Measurements from ENCODE around the gene POU2AF1.

POU2AF1 gene

GRCh38 chr11:111387363-111387762 is 8.3 kb upstream of the POU2AF1 start:
- no peak overlapping the region for H3K27ac ChIP-seq (ENCODE audit: low read length)
- no peaks in the 10 kb centered on the region for H3K27me3 ChIP-seq (replicated peaks; ENCODE audit: insufficient read depth, low read length)
- no peak overlapping the region for H2AFZ ChIP-seq (ENCODE audit: low read length)
- no peak overlapping the region for H3K4me3 ChIP-seq (ENCODE audit: low read length)
- no peaks in the 10 kb centered on the region for H3K36me3 ChIP-seq (replicated peaks; ENCODE audit: insufficient read depth, low read length)
- H3F3A ChIP-seq (ENCODE audit: insufficient read depth, low read length) = no peaks in the 10 kb centered on the region
- H3K4me1 ChIP-seq (ENCODE audit: low read length) = peaks cover 18% of the 10 kb centered on the region
- TF ChIP-seq CTCF (IDR thresholded peaks at IDR 0.05; ENCODE audit: low read length) (no peak), EZH2phosphoT487 (IDR thresholded peaks at IDR 0.05; ENCODE audit: low read length) (no peak), EZH2 (optimal IDR thresholded peaks at IDR 0.05; ENCODE audit: low read depth, low read length) (no peak)
- no peak for DNase-seq
- H3K9ac ChIP-seq (ENCODE audit: low read length) = no peak overlapping the region
- H3K9me2 ChIP-seq (replicated peaks; ENCODE audit: insufficient read depth, low read length) = no peaks in the 10 kb centered on the region
- no peak overlapping the region for H3K4me2 ChIP-seq (ENCODE audit: low read depth, low read length)
- H4K20me1 ChIP-seq (ENCODE audit: insufficient read depth, low read length) = no peaks in the 10 kb centered on the region
- no peaks in the 10 kb centered on the region for H3K9me3 ChIP-seq (replicated peaks; ENCODE audit: insufficient read depth, low read length)
- H3K79me2 ChIP-seq (ENCODE audit: low read length) = no peaks in the 10 kb centered on the region

- no peak overlapping the region for H3K27ac ChIP-seq (ENCODE audit: low read length)
- no peaks in the 10 kb centered on the region for H3K79me2 ChIP-seq (ENCODE audit: low read length)
- H3K27me3 ChIP-seq (replicated peaks; ENCODE audit: insufficient read depth, low read length) = no peaks in the 10 kb centered on the region
- no peaks in the 10 kb centered on the region for H3K9me2 ChIP-seq (replicated peaks; ENCODE audit: insufficient read depth, low read length)
- no peaks in the 10 kb centered on the region for H3K36me3 ChIP-seq (replicated peaks; ENCODE audit: insufficient read depth, low read length)
- H3K4me3 ChIP-seq (ENCODE audit: low read length) = no peak overlapping the region
- no peak overlapping the region for H2AFZ ChIP-seq (ENCODE audit: low read length)
- TF ChIP-seq EZH2 (optimal IDR thresholded peaks at IDR 0.05; ENCODE audit: low read depth, low read length) = no peak
- TF ChIP-seq CTCF (IDR thresholded peaks at IDR 0.05; ENCODE audit: low read length) = no peak
- no peak for TF ChIP-seq EZH2phosphoT487 (IDR thresholded peaks at IDR 0.05; ENCODE audit: low read length)
- H4K20me1 ChIP-seq (ENCODE audit: insufficient read depth, low read length) = no peaks in the 10 kb centered on the region
- peaks cover 18% of the 10 kb centered on the region for H3K4me1 ChIP-seq (ENCODE audit: low read length)
- DNase-seq = no peak
- H3K4me2 ChIP-seq (ENCODE audit: low read depth, low read length) = no peak overlapping the region
- no peaks in the 10 kb centered on the region for H3F3A ChIP-seq (ENCODE audit: insufficient read depth, low read length)
- H3K9me3 ChIP-seq (replicated peaks; ENCODE audit: insufficient read depth, low read length) = no peaks in the 10 kb centered on the region
- no peak overlapping the region for H3K9ac ChIP-seq (ENCODE audit: low read length)
These were observed 7.6 kb upstream of the POU2AF1 start for GRCh38 chr11:111386611-111387150.

- no peak overlapping the region for H3K27ac ChIP-seq (ENCODE audit: low read length)
- H3K4me3 ChIP-seq (ENCODE audit: low read length) = no peak overlapping the region
- peaks cover 24% of the 10 kb centered on the region for H3K4me1 ChIP-seq (ENCODE audit: low read length)
- peaks cover 10% of the 10 kb centered on the region for H3K79me2 ChIP-seq (ENCODE audit: low read length)
- H3K4me2 ChIP-seq (ENCODE audit: low read depth, low read length) = no peak overlapping the region
- H3K9me2 ChIP-seq (replicated peaks; ENCODE audit: insufficient read depth, low read length) = no peaks in the 10 kb centered on the region
- H3K9ac ChIP-seq (ENCODE audit: low read length) = no peak overlapping the region
- no peaks in the 10 kb centered on the region for H3K9me3 ChIP-seq (replicated peaks; ENCODE audit: insufficient read depth, low read length)
- peaks cover 6% of the 10 kb centered on the region for H3F3A ChIP-seq (ENCODE audit: insufficient read depth, low read length)
- no peaks in the 10 kb centered on the region for H4K20me1 ChIP-seq (ENCODE audit: insufficient read depth, low read length)
- DNase-seq = no peak
- H3K27me3 ChIP-seq (replicated peaks; ENCODE audit: insufficient read depth, low read length) = no peaks in the 10 kb centered on the region
- no peak for TF ChIP-seq EZH2phosphoT487 (IDR thresholded peaks at IDR 0.05; ENCODE audit: low read length)
- no peak for TF ChIP-seq EZH2 (optimal IDR thresholded peaks at IDR 0.05; ENCODE audit: low read depth, low read length)
- no peak for TF ChIP-seq CTCF (IDR thresholded peaks at IDR 0.05; ENCODE audit: low read length)
- H3K36me3 ChIP-seq (replicated peaks; ENCODE audit: insufficient read depth, low read length) = no peaks in the 10 kb centered on the region
- H2AFZ ChIP-seq (ENCODE audit: low read length) = no peak overlapping the region
These were observed 5.4 kb upstream of the POU2AF1 start for GRCh38 chr11:111384494-111384893.

Data from MM.1S (cell line).